PC-3 (cell line): ENCODE results near the gene TRMT112. TPM values are rescaled to one million over a fixed set of nuclear protein-coding genes. Genes with fewer than 3 reads are reported as not detected.
A peak's percentile ranks its signal among the peaks of the same experiment; 100 is the strongest.

Experiments used
- ATAC-seq: fragments of 200-7000 bp; cut with Tn5 transposase; 2 replicates; pipeline ENCODE4 v1.9.1; 2020; ENCODE audit warnings: mild to moderate bottlenecking, moderate library complexity
- BruUV-seq: library from RNA; stranded (reverse); fragments of 400-500 nt; replicated peaks from 2 replicates; lab custom pipeline; 2021; lab: Mats Ljungman, UMichigan
- CTCF ChIA-PET: fragments of 300-600 bp; sonication (Branson Sonifier 250); formaldehyde crosslinking; loops from one replicate; lab custom pipeline; 2022; ENCODE audit warnings: antibody characterized with exemption; lab: Charles Lee
- POLR2A ChIA-PET: fragments of 300-600 bp; sonication (Branson Sonifier 250); formaldehyde crosslinking; loops from one replicate; lab custom pipeline; 2022; ENCODE audit warnings: antibody characterized with exemption; ENCODE audit not compliant: unreplicated experiment; lab: Charles Lee
- DNase-seq: peaks from one replicate; pipeline ENCODE4 v3.0.0-alpha.2; 2015
- H2AFZ ChIP-seq: fragments of 300-600 bp; sonication (generic); 2 replicates; pipeline ENCODE4 v1.6.0; 2016; ENCODE audit warnings: antibody characterized with exemption, low read length
- H3F3A ChIP-seq: fragments of 300-600 bp; sonication (generic); one replicate; pipeline ENCODE4 v1.6.0; 2017; ENCODE audit warnings: antibody characterized with exemption, low read length, control low read depth, mild to moderate bottlenecking; ENCODE audit not compliant: unreplicated experiment
- H3K27ac ChIP-seq: fragments of 300-600 bp; sonication (generic); 2 replicates; pipeline ENCODE4 v1.5.1; 2016; ENCODE audit warnings: mild to moderate bottlenecking, low read length
- H3K27me3 ChIP-seq: fragments of 300-600 bp; sonication (generic); 2 replicates; pipeline ENCODE4 v1.6.1; 2016; ENCODE audit warnings: low read length, mixed read lengths
- H3K36me3 ChIP-seq: fragments of 300-600 bp; sonication (generic); 2 replicates; pipeline ENCODE4 v1.6.1; 2016; ENCODE audit warnings: low read depth, mixed run types, low read length, mixed read lengths
- H3K4me1 ChIP-seq: fragments of 300-600 bp; sonication (generic); 2 replicates; pipeline ENCODE4 v1.5.1; 2016; ENCODE audit warnings: low read length; ENCODE audit not compliant: insufficient read depth
- H3K4me2 ChIP-seq: fragments of 300-600 bp; sonication (generic); 2 replicates; pipeline ENCODE4 v1.6.0; 2016; ENCODE audit warnings: low read length
- H3K4me3 ChIP-seq: fragments of 300-600 bp; sonication (generic); 2 replicates; pipeline ENCODE4 v1.5.1; 2016; ENCODE audit warnings: mild to moderate bottlenecking, low read length, mixed read lengths
- H3K79me2 ChIP-seq: fragments of 300-600 bp; sonication (generic); 2 replicates; pipeline ENCODE4 v1.6.1; 2017; ENCODE audit warnings: low read length, mixed read lengths
- H3K9ac ChIP-seq: fragments of 300-600 bp; sonication (generic); 2 replicates; pipeline ENCODE4 v1.6.0; 2016; ENCODE audit warnings: mild to moderate bottlenecking, low read length
- H3K9me2 ChIP-seq: fragments of 300-600 bp; sonication (generic); replicated peaks from 2 replicates; pipeline ENCODE4 v1.6.1; 2016; ENCODE audit warnings: mixed run types, low read length, mixed read lengths
- H3K9me3 ChIP-seq: fragments of 300-600 bp; sonication (generic); 2 replicates; pipeline ENCODE4 v1.6.1; 2016; ENCODE audit warnings: low read length, mixed read lengths
- H4K20me1 ChIP-seq: fragments of 300-600 bp; sonication (generic); 2 replicates; pipeline ENCODE4 v1.6.1; 2016; ENCODE audit warnings: low read length, mixed read lengths
- CTCF ChIP-seq: fragments of 300-600 bp; sonication (generic); conservative IDR thresholded peaks from 2 replicates; pipeline ENCODE4 v1.5.1; 2017; ENCODE audit warnings: antibody characterized with exemption, low read depth, mild to moderate bottlenecking, low read length
- EZH2 ChIP-seq: fragments of 300-600 bp; sonication (generic); IDR thresholded peaks from one replicate; pipeline ENCODE4 v1.6.1; 2017; ENCODE audit warnings: antibody characterized with exemption, mild to moderate bottlenecking, low read length; ENCODE audit not compliant: unreplicated experiment
- EZH2phosphoT487 ChIP-seq: fragments of 300-600 bp; sonication (generic); IDR thresholded peaks from 2 replicates; pipeline ENCODE4 v1.6.1; 2018; ENCODE audit warnings: mild to moderate bottlenecking, antibody characterized with exemption, low read length, borderline replicate concordance
- intact Hi-C: fragments of 100-400 bp; cut with micrococcal nuclease; formaldehyde crosslinking; loops from 2 replicates; pipeline ENCODE4 v1.9.0; 2023
- total RNA-seq: library from RNA; depleted of rRNA; stranded (reverse); fragments of >200 nt; gene quantifications from 2 replicates; pipeline ENCODE4 v1.2.3, GENCODE V29; 2014

Gene TRMT112
- total RNA-seq, 1 experiment from 2014 or later: 812 TPM

GRCh38 chr11:64321026-64321425 lies 3.7 kb upstream of the TRMT112 start:
- CTCF ChIA-PET: no interaction called here
- H3K27ac ChIP-seq: no peak overlapping the region

GRCh38 chr11:64320556-64320955 lies 3.2 kb upstream of the TRMT112 start:
- ChIA-PET POLR2A (no interaction called here), CTCF (interaction anchor here (0.7 kb wide), 1 partner anchor 11 kb away, joined by 3 read pairs; no protein-coding TSS in a partner anchor)
- Histone ChIP-seq H2AFZ (no peak overlapping the region), H3K9me3 (no peaks in the 10 kb centered on the region), H3F3A (peaks cover under 1% of the 10 kb centered on the region), H3K9me2 (no peaks in the 10 kb centered on the region), H3K36me3 (peaks cover 6% of the 10 kb centered on the region), H3K4me3 (no peak overlapping the region), H4K20me1 (no peaks in the 10 kb centered on the region), H3K27ac (no peak overlapping the region), H3K4me2 (0 out of 2 replicates have a peak overlapping the region, but pooled peaks have one; percentile 0), H3K27me3 (no peaks in the 10 kb centered on the region), H3K4me1 (peaks cover 28% of the 10 kb centered on the region), H3K79me2 (peaks cover 44% of the 10 kb centered on the region), H3K9ac (no peak overlapping the region)
- TF ChIP-seq CTCF (no peak), EZH2phosphoT487 (no peak), EZH2 (no peak)
- no peak for DNase-seq
- intact Hi-C loops: no loop called here
- no peak for ATAC-seq
- no TSS peak for BruUV-seq

More at GRCh38 chr11:64321026-64321425, 3.7 kb upstream of the TRMT112 start:
- no TSS peak for BruUV-seq
- DNase-seq (no peak), ATAC-seq (no peak)
- Histone ChIP-seq H3K9me3 (no peaks in the 10 kb centered on the region), H3K36me3 (peaks cover 6% of the 10 kb centered on the region), H2AFZ (no peak overlapping the region), H3K9me2 (no peaks in the 10 kb centered on the region), H3K27me3 (no peaks in the 10 kb centered on the region), H3K79me2 (peaks cover 40% of the 10 kb centered on the region), H3K9ac (no peak overlapping the region), H3F3A (no peaks in the 10 kb centered on the region), H3K4me3 (no peak overlapping the region), H3K4me1 (peaks cover 27% of the 10 kb centered on the region), H3K4me2 (no peak overlapping the region), H4K20me1 (no peaks in the 10 kb centered on the region)
- TF ChIP-seq EZH2phosphoT487 (no peak), CTCF (no peak), EZH2 (no peak)
- intact Hi-C loops: no loop called here
- POLR2A ChIA-PET: no interaction called here
